ENCODE results near the gene ZYG11B.

- TF ChIP-seq, protein P1, sequence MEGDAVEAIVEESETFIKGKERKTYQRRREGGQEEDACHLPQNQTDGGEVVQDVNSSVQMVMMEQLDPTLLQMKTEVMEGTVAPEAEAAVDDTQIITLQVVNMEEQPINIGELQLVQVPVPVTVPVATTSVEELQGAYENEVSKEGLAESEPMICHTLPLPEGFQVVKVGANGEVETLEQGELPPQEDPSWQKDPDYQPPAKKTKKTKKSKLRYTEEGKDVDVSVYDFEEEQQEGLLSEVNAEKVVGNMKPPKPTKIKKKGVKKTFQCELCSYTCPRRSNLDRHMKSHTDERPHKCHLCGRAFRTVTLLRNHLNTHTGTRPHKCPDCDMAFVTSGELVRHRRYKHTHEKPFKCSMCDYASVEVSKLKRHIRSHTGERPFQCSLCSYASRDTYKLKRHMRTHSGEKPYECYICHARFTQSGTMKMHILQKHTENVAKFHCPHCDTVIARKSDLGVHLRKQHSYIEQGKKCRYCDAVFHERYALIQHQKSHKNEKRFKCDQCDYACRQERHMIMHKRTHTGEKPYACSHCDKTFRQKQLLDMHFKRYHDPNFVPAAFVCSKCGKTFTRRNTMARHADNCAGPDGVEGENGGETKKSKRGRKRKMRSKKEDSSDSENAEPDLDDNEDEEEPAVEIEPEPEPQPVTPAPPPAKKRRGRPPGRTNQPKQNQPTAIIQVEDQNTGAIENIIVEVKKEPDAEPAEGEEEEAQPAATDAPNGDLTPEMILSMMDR (conservative IDR thresholded peaks at IDR 0.05 in 1 of 2, IDR thresholded peaks at IDR 0.05 in 1 of 2; ENCODE audit: extremely low read depth in 1 of 2, insufficient read depth in 1 of 2, low read depth in 1 of 2, low read length in 2 of 2): no peak
- TF ChIP-seq EZH2 (IDR thresholded peaks at IDR 0.05; ENCODE audit: borderline replicate concordance, low read length): no peak
These were observed 45.1 kb downstream of the ZYG11B start for GRCh38 chr1:52771384-52771783.
